HG02840 (cell line): ENCODE results near the gene ARHGEF19.
"Not testable (repeated sequence)": the region's sequence is repeated elsewhere in the genome, so short reads cannot be mapped to it uniquely, and the experiment has no call there.

Source experiments
- ATAC-seq: cut with Tn5 transposase; IDR thresholded peaks from one replicate; pipeline ENCODE4 v1.9.1; 2021; ENCODE audit warnings: mild to moderate bottlenecking, moderate library complexity, moderate number of reproducible peaks; ENCODE audit not compliant: unreplicated experiment, low FRiP score

ARHGEF19 gene

GRCh38 chr1:16222716-16223115 lies 10.3 kb upstream of the ARHGEF19 start:
- ATAC-seq, result not testable (repeated sequence)

DNA sequence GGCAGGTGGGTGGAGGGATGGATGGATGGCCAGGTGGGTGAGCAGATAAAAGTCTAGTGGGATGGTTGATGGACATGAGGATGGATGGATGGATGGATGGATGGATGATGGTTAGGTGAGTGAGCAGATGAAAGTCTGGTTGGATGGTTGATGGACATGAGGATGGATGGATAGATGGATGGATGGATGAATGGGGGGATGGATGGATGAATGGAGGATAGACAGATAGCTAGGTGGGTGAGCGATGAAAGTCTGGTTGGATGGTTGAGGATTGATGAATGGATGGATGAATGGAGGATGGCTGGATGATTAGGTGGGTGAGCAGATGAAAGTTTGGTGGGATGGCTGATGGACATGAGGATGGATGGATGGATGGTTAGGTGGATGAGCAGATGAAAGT lies 9.0 kb upstream of the ARHGEF19 start:
- no peak for ATAC-seq

DNA sequence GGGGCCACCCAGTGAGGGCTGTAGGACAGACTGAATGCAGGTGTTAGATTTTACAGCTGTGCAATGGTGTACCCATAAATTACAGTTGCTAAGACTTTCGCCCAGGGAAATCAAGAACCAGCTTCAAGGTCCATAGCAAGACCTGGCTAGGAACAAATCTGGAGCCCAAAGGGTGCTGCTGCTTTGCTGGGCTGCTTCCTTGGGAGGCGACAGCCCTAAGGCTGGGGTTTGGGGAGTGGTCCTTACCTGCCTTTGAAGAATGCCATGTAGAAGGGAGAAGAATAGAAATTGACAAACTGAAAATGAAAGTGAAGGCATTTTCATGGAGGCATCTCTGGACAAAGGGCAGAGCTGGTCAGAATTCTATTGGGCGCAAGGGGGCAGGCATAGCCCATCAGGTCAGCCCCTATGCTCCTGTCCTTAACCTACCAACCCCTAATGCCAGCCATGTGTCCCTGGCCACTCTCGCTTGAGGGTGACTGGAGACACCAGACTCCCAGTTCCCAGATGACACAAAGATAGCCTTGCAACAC lies 7.6 kb upstream of the ARHGEF19 start:
- no peak for ATAC-seq

DNA sequence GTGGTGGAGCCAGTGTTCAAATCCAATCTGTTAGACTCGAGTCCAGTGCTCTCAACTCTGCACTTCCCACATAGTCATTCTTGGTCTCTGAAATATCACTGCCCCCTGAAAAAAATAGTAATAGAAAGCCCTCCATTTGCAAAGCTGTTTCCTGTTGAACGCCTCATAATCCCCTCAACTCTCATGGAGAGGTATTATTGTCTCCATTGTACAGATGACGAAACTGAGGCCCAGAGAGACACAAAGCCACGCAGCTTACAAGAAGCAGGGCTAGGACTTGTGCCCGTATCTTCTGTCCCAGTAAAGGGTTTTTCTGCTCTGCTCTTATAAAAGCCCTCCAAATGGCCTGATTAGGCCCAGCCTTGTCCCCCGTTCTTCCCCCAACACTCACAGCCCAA lies 6.2 kb upstream of the ARHGEF19 start:
- ATAC-seq, result no peak

- ATAC-seq, result no peak
Measured at GRCh38 chr1:16218014-16218673, 5.7 kb upstream of the ARHGEF19 start.

DNA sequence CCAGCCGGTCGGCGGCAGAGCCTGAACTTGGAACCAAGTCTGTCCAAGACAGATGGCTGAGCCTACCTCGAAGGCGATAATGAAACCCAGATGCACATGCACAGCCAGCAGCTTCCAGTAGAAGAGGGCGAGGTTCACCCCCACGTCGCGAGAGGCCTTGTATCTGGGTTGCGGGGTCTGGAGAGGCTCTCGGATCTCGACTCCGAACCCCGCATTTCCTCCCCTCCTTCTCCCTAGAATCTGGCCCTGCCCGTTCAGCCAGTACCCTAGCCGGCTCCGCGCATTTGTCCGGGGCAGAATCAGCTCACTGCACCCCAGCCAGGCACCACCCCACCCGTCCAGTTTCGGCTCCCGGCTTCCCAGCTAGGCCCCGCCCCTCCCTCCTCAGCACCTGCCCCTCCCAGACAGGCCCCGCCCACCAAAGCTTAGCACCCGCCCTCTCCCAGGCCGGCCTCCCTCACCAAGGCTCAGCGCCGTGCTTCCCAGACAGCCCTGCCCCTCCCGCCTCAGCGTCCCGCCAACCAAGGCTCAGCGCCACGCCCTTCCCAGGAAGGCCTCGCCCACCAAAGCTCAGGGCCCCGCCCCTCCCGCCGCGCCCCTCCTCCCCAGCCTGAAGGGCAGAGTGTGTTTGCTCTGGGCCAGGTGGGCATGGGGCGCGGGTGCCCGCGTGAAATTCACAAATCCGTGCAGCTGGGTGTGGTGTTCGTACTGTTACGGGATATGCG lies 4.8 kb upstream of the ARHGEF19 start:
- ATAC-seq, result peak; percentile 75

DNA sequence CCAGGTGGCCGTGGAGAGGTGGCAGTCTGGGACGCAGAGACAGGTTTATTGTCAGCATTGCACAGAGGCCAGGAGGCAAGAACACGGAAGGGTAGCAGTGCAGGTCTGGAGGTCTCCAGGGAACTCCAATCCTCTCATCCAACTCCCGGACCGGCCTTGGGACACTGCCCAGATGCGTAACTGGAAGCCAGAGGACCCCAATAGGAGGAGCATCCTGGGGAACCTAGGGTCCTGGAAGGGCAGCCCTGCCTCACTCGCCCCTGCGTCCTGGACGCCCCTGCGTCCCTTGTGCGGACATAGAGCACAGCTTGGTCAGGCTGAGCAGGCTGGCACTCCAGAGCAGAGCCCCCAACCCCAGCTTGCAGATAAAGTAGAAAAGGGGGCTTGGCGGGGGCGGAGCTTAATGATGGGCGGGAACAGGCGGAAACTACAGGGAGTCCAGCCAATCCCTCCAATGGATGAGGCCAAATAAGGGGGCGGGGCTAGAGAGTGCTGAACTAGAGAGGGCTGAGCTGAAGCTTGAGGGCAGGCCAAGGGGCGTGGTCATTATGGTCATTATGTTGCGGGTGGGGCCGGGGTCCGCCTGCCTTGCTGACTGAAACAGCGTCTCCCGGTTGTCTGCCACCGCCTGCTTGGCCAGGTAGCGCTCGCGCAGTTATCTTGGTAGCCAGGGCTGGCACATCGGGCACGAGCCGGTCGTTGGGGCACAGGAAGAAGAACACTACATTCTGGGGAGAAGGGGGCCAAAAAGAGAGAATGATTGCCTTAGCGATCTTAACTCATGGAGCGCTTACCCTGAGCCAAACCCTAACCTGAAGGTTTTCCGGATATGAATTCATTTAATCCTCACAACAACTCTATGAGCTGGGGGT lies 3.7 kb upstream of the ARHGEF19 start:
- no peak for ATAC-seq

DNA sequence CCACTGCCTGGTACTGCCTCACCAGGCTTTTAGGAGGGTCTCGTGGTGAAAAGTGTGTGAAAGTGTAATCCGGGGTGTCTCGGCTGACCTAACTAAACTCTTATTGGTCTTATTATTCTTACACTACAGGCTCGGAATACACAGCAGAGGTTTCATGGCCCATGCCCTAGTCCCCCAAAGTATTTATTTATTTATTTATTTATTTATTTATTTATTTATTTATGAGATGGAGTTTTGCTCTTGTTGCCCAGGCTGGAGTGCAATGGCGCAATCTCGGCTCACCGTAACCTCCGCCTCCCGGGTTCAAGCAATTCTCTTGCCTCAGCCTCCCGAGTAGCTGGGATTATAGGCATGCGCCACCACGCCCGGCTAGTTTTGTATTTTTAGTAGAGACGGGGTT lies 2.8 kb upstream of the ARHGEF19 start:
- not testable (repeated sequence) for ATAC-seq

DNA sequence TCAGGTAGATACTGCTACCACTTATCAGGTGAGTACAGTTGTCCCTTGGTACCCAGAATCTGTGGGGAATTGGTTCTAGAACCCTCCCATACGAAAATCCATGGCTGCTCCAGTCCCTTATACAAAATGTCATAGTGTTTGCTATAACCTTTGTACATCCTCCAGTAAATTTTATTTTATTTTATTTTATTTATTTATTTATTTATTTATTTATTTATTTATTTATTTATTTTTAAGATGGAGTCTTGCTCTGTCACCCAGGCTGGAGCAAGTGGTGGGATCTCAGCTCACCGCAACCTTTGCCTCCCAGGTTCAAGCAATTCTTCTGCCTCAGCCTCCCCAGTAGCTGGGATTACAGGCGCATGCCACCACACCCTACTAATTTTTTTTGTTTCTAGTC lies 1.1 kb upstream of the ARHGEF19 start:
- not testable (repeated sequence) for ATAC-seq

DNA sequence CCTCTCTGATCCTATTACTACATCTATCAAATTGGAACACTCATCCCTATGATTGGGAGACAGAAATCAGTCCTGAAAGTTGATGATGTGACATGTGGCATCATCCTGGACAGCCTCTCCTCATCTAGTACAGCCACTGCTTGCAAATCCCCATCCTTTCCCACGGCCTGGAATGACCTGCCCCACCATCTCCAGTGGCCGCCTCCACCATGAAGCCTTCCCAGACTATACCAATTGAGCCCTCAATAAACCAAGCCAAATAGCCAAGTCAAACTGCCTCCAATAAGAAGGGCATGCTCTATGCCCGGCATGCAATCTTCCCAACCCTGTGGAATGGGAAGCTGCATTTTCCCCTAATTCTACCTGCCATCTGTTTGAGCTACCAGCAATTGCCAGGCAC lies 561 bp upstream of the ARHGEF19 start:
- no peak for ATAC-seq

GRCh38 chr1:16211824-16212223 lies 628 bp downstream of the ARHGEF19 start:
- no peak for ATAC-seq

DNA sequence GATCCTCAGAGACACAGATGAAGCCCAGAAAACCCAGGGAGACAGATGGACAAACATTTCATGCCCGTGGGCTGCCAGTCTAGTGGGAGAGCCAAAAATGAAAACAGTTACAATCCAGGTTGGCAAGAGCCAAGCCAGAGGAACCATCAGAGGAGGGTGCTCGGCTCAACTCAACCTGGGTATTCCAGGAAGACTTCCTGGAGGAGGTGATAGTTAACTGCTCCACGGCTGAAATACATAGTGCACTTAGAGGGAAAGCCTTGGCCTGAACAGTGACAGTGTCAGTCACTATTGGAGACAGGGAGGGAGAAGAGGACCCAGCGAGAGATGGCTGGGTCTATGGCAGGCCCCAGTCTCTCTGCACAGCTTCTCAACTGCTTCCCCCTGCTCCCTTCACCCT lies 1.9 kb downstream of the ARHGEF19 start:
- ATAC-seq, result no peak

DNA sequence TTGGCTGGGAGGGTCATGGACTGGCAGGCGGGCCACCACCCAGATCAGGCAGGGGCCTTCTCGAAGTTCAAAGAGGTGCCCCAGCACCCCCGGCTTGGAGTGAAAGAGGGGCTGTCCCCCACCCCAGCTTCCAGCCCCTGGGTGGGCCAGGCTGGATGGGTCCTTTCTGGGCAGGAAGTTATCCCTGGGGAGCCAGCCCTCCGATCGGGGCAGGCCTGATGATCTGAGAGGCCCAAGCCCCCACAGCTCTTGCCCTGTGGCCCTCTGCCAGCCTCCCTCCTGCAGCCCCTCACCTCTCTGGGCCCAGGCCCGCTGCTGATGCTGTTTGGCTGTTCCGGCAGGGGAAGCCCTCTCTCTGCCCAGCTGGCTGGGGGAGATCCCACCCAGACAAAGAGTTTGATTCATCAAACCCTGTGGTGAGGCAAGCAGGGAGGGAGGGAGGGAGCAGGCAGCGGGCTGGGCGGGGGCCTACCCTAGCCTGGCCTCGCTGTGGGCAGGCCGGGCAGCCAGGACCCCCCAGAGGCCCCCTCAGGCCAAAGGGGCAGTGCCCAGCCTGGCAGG lies 2.5 kb downstream of the ARHGEF19 start:
- no peak for ATAC-seq

DNA sequence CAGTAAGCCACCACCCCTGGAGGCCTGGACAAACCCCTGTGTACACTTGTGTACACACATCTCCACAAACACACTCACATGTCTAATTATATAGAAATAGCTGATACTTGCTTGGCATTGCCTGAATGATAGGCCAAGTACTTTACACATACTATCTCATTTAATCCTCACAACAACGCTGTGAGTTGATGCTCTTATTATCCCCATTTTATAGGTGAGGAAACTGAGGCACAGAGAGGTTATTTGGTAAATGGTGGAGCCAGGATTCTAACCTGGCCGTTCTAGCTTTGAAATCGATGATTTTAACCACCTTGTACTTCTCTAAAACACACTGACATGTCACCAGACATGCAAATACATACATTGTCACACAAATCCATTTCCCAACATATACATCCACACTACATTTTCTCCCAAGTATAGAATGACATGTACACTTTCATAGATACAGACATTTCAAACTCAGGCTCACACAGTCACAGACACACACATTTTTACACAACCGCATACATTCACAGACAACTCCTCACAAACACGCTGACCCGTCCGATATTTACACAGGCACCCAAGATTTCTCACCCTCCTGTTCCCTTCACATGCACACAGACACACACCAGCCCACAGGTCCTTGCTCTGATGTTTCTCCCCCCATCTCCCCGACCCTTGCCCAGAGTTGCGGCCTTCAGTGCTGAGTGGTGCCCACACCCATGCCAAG lies 3.2 kb downstream of the ARHGEF19 start:
- ATAC-seq, result no peak

DNA sequence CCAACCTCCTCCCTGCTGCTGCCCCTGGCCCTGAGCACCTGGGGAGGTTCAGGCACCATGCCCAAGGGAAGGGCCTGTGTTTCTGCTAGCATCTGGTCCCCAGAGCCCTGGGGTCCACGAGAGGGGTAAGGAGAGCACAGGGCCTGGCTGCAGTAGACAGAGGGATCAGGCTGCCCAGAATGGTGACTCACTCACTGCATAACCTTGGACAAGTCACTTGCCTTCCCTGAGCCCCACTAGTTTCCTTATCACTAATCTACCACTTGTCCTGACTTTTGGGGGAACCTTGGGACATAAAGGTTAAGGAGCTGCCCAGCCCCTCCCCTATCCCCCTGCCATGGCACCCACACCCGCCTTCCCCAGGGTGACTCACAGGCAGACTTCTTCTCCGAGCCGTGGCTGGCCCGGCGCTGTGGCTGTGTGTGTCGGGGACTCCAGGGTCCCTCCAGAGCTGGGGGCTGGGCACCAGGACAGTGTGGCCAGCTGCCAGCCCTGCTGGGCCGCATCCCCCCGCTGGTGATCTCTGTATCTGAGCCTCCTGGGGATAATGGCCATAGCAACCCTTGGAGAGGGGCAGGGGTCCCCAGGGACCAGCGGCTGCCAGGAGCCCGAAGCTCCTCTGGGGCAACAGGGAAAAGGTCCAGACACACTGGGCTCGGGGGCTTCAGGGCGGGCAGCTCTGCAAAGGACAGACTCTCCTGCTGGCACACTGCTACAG lies 4.0 kb downstream of the ARHGEF19 start:
- no peak for ATAC-seq

DNA sequence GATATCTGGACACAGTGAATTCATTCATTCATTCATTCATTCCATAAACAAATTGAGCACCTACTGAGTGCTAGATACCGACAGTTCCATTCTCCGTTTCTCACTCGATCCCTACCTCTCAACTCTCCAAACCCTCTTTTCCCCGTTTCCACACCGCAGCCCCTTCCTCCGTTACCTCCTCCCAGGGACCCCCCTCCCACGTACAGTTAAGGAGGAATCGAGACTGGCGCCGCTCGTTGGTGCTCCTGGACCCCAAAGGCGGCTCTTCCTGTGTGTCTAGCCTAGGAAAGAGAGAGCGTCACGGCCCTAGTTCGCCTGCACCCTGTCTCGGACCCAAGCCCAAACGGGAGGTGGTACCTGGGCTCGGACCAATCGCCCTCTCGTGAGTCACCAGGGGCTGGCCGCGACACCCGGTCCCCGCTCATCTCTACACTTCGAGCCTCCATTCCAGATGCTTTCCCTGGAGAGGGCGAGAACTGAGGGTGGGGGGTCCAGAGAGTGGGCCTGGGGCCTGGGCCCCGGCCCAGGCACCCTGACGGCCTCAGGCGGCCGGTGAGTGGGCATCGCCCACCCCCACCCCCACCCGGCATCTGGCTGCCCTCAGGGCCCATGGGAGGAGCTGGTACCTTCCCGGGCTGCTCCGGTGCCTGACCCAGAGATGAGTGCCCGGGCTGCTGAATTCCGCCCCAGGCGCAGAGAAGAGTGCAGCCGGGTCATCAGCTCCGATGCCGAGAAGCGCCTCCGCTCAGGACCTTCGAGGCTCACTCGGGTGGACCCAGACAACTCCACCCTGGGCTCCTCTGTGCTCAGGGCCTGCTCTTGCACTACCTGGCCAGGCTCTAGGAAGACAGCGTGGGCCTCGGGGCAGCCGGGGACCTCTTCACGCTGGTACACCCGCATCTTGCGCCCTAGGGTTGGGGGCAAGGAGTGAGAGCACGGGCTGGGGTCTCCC lies 4.9 kb downstream of the ARHGEF19 start:
- ATAC-seq, result no peak

GRCh38 chr1:16206547-16207317 lies 5.7 kb downstream of the ARHGEF19 start:
- ATAC-seq, result peak; percentile 63
